Ishikawa (cell line): ENCODE measurements around the gene VAMP1.

Experiments used
- CEBPB ChIP-seq: IDR thresholded peaks from 2 replicates; pipeline ENCODE4 v1.6.1; 2012
- CREB1 ChIP-seq: IDR thresholded peaks from 2 replicates; pipeline ENCODE4 v1.6.1; 2012; ENCODE audit warnings: low read depth
- EGR1 ChIP-seq: IDR thresholded peaks from 2 replicates; pipeline ENCODE4 v1.6.1; 2012
- EP300 ChIP-seq: IDR thresholded peaks from 2 replicates; pipeline ENCODE4 v1.6.1; 2012; ENCODE audit warnings: borderline replicate concordance
- FOXM1 ChIP-seq: IDR thresholded peaks from 2 replicates; pipeline ENCODE4 v1.6.1; 2012; ENCODE audit warnings: low read depth, borderline replicate concordance
- NFIC ChIP-seq: IDR thresholded peaks from 2 replicates; pipeline ENCODE4 v1.6.1; 2012
- RAD21 ChIP-seq: IDR thresholded peaks from 2 replicates; pipeline ENCODE4 v1.6.1; 2012; ENCODE audit warnings: low read depth
- REST ChIP-seq: IDR thresholded peaks from 2 replicates; pipeline ENCODE4 v1.6.1; 2012; ENCODE audit warnings: low read depth, mild to moderate bottlenecking
- TAF1 ChIP-seq: IDR thresholded peaks from 2 replicates; pipeline ENCODE4 v1.6.1; 2012; ENCODE audit warnings: low read depth, mild to moderate bottlenecking
- TCF12 ChIP-seq: IDR thresholded peaks from 2 replicates; pipeline ENCODE4 v1.6.1; 2012; ENCODE audit warnings: low read depth
- TEAD4 ChIP-seq: IDR thresholded peaks from 2 replicates; pipeline ENCODE4 v1.6.1; 2012
- YY1 ChIP-seq: IDR thresholded peaks from 2 replicates; pipeline ENCODE4 v1.6.1; 2012; ENCODE audit warnings: low read depth
- ZBTB7A ChIP-seq: IDR thresholded peaks from 2 replicates; pipeline ENCODE4 v1.6.1; 2012; ENCODE audit warnings: low read depth
- TF ChIP-seq, protein P1 (sequence below): IDR thresholded peaks from 2 replicates; pipeline ENCODE4 v1.6.1; 2012
- TF ChIP-seq, protein P2 (sequence below): IDR thresholded peaks from 2 replicates; pipeline ENCODE4 v1.6.1; 2012

VAMP1 gene

GRCh38 chr12:6452944-6453630, 17.4 kb downstream of the VAMP1 start:
- TF ChIP-seq YY1 (no peak), CEBPB (no peak), NFIC (no peak), TEAD4 (no peak), RAD21 (no peak), REST (no peak), EP300 (no peak), FOXM1 (no peak), EGR1 (no peak), TAF1 (no peak), ZBTB7A (no peak), TCF12 (no peak), CREB1 (no peak)
- TF ChIP-seq, protein P1, sequence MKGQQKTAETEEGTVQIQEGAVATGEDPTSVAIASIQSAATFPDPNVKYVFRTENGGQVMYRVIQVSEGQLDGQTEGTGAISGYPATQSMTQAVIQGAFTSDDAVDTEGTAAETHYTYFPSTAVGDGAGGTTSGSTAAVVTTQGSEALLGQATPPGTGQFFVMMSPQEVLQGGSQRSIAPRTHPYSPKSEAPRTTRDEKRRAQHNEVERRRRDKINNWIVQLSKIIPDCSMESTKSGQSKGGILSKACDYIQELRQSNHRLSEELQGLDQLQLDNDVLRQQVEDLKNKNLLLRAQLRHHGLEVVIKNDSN: no peak
- TF ChIP-seq, protein P2, sequence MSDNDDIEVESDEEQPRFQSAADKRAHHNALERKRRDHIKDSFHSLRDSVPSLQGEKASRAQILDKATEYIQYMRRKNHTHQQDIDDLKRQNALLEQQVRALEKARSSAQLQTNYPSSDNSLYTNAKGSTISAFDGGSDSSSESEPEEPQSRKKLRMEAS: no peak

DNA sequence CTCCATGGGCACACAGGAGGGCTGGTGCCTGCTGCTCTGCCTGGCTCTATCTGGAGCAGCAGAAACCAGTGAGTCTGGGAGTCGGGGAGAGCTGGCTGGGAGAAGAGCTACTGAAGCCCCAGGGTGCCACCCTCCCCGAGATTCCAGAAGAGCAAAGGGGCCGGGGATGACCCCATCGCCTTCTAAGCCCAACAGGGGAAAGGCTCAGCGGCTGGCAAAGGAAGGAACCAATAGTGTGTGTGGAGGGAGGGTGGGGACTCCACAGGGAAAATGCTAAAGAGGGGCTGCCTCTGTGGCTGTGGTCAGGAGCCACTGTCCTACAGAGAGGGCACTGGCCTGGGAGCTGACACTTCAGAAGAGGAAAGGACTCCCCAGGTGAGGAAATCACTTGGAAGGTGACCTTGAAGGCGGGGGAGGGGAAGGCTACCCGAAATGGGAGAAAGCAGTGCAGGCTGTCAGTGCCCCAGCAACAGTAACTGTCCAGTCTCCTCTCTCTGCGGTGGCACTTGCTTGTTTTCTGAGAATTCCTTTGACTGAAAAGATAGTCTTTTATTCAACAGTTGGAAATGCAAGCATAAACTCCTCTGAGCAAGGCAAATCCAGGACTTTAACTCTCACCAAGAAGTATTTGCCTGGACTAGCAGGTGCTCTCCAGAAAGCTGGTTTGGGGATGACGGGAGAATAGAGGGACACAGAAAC, 18.1 kb downstream of the VAMP1 start:
- no peak for TF ChIP-seq YY1
- TF ChIP-seq CEBPB: no peak
- no peak for TF ChIP-seq EGR1
- TF ChIP-seq TEAD4: no peak
- TF ChIP-seq CREB1: no peak

DNA sequence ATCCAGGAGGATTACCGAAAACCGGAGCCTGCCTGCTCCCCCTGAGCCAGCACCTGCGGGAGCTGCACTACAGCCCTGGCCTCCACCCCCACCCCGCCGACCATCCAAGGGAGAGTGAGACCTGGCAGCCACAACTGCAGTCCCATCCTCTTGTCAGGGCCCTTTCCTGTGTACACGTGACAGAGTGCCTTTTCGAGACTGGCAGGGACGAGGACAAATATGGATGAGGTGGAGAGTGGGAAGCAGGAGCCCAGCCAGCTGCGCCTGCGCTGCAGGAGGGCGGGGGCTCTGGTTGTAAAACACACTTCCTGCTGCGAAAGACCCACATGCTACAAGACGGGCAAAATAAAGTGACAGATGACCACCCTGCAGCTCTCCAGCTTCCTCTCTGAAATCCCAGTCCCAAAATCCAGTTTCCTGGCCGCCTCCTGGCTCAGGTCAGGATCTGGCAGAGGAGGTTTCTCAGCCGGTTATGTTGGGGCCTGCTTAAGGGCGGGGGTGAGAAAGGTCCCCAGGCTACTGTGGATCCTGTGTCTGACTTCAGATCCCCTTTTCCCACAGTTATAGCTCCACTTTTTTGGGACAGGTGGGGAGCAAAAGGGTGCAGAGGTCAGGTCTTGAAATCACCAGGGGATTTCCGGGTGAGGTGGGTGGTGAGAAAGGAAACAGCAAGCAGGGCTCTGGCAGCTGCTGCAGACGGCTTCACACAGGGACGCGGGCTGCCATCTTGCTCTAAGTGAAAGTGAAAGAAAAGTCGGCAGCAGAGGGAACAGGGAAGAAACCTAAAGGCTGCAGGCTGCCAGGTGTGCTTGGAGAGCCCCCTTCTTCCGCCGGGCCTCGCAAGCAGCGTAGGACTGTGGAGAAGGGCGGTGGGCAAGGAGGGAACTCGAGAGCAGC, 18.9 kb downstream of the VAMP1 start, which contains the start of gene TAPBPL:
TSS of gene TAPBPL (plus strand) at position 695 of the 897 bp plus-strand sequence. CDS start 207 bp downstream, outside the sequence.
- TF ChIP-seq FOXM1 (no peak), TEAD4 (no peak), TAF1 (no peak), YY1 (no peak), REST (no peak)
- TF ChIP-seq, protein P1: no peak

- TF ChIP-seq, protein P2: no peak
- TF ChIP-seq YY1 (no peak), RAD21 (no peak), CEBPB (no peak), TCF12 (no peak), TEAD4 (no peak), EP300 (no peak), CREB1 (no peak), EGR1 (no peak), REST (no peak), TAF1 (no peak), NFIC (no peak), FOXM1 (no peak)
- TF ChIP-seq, protein P1: no peak
Observed at GRCh38 chr12:6450869-6451347, 19.6 kb downstream of the VAMP1 start.
